Heart right ventricle (tissue), 16 donors: ENCODE results near the gene SPEM3. TPM values are rescaled to one million over a fixed set of nuclear protein-coding genes. Genes with fewer than 3 reads are reported as not detected.

Experiments
- ATAC-seq, 8 donors: fragments of 200-7000 bp; cut with Tn5 transposase; one replicate each; pipeline ENCODE4 v1.9.1; 2020; ENCODE audit warnings: mild to moderate bottlenecking in 8 of 8, moderate library complexity in 8 of 8, moderate number of reproducible peaks in 1 of 8
- DNase-seq, 2 donors: peaks; one replicate each; pipeline ENCODE4 v3.0.0-alpha.2; 2020
- H3K27ac ChIP-seq, 10 donors: fragments of 200-600 bp; sonication (generic) in 2 of 10; one replicate each; pipeline versions ENCODE4 v1.5.0 to v1.8.0; 2020 to 2022; ENCODE audit warnings: mild to moderate bottlenecking in 3 of 10
- H3K27me3 ChIP-seq, 7 donors: fragments of 200-600 bp; one replicate each; pipeline ENCODE4 v1.8.0; 2021 to 2022; ENCODE audit warnings: mild to moderate bottlenecking in 2 of 7
- H3K36me3 ChIP-seq, 9 donors: fragments of 200-600 bp; sonication (generic) in 1 of 9; one replicate each; pipeline versions ENCODE4 v1.5.0 to v1.8.0; 2020 to 2022; ENCODE audit warnings: mild to moderate bottlenecking in 2 of 9
- H3K4me1 ChIP-seq, 9 donors: fragments of 200-600 bp; sonication (generic) in 1 of 9; one replicate each; pipeline versions ENCODE4 v1.5.0 to v1.8.0; 2020 to 2022; ENCODE audit warnings: mild to moderate bottlenecking in 4 of 9
- H3K4me3 ChIP-seq, 10 donors: fragments of 200-600 bp; sonication (generic) in 2 of 10; one replicate each; pipeline versions ENCODE4 v1.5.0 to v1.8.0; 2020 to 2022; ENCODE audit warnings: mild to moderate bottlenecking in 7 of 10, moderate library complexity in 2 of 10
- H3K9me3 ChIP-seq, 11 donors: fragments of 200-600 bp in 10 of 11; sonication (generic) in 2 of 11; one replicate each; pipeline versions ENCODE4 v1.5.0 to v1.8.0; 2013 to 2022; ENCODE audit warnings: mild to moderate bottlenecking in 2 of 11, control low read depth in 1 of 11, moderate library complexity in 1 of 11
- WGBS, 2 donors: extraction: QIAGEN DNeasy Blood & Tissue Kit; methylation state at CpG; one replicate each; pipeline ENCODE4 v1.1.7; 2013; ENCODE audit warnings: inconsistent platforms in 1 of 2; 5-methylcytosine and 5-hydroxymethylcytosine counted together
- intact Hi-C, 10 donors: fragments of 100-400 bp; cut with DNase I; formaldehyde crosslinking; loops; one replicate each; pipeline versions ENCODE4 v1.11.1 to v1.14.2; 2022
- polyA plus RNA-seq, 2 donors: library from polyadenylated mRNA; stranded (reverse); fragments of 200-250 nt; gene quantifications; one replicate each; pipeline ENCODE4 v1.2.3, GENCODE V29; 2013
- total RNA-seq, 10 donors: library from RNA; stranded (reverse); fragmentation: NEBNext Ultra II Directional in 3 of 10; extraction: Animal tissue kit (Norgen Biotek cat#: 25700) in 3 of 10; gene quantifications; one replicate each; pipeline versions ENCODE4 v1.2.1 to v1.2.4, GENCODE V29; 2021 to 2023
- TF ChIP-seq, protein P1 (sequence below), 9 donors: fragments of 200-600 bp; sonication (generic) in 2 of 9; IDR thresholded peaks; one replicate each; pipeline versions ENCODE4 v1.5.0 to v1.8.0; 2021 to 2022; ENCODE audit warnings: antibody characterized with exemption in 9 of 9, mild to moderate bottlenecking in 5 of 9, moderate library complexity in 1 of 9
- donor health status: Arrhythmogenic right ventricular cardiomyopathy.
- donor health status: ischemic (EF 13 %, LVEDD 7.1; RV severe dilation, severe dysfunction).
- donor health status: healthy with polysubstance abuse.
- donor health status: DM: no; HTN: yes; CAD: no.
- donor health status: DM: no; HTN: no; CAD: no.
- donor health status: ischemic (EF 25% LVEDD 6.9; RV normal size, moderate dysfunction).
- donor health status: ischemic (EF 25% LVEDD 5.7; RV mildly dilated, moderate dysfunction).
- donor health status: healthy.
- donor health status: DM: yes; HTN: yes; CAD: no.
- donor health status: Ischemic cardiomyopathy.
- donor health status: ischemic (EF 35%, LVEDD 5.7; RV mildly dilated, moderate dysfunction).
- donor health status: nonischemic (EF 11% LVEDD 7.7; RV severe dilation, severe dysfunction).
- donor health status: DM: yes; HTN: yes; CAD: no.
- donor health status: PGD.
- donor health status: ischemic (EF 29% LVEDD 5.4; RV normal size, mild dysfunction).
- donor health status: nonischemic (EF 23%, LVEDD 6.1; RV moderate dilation, normal function).

Gene SPEM3
- total and polyA plus RNA-seq, 12 donors: not detected

DNA sequence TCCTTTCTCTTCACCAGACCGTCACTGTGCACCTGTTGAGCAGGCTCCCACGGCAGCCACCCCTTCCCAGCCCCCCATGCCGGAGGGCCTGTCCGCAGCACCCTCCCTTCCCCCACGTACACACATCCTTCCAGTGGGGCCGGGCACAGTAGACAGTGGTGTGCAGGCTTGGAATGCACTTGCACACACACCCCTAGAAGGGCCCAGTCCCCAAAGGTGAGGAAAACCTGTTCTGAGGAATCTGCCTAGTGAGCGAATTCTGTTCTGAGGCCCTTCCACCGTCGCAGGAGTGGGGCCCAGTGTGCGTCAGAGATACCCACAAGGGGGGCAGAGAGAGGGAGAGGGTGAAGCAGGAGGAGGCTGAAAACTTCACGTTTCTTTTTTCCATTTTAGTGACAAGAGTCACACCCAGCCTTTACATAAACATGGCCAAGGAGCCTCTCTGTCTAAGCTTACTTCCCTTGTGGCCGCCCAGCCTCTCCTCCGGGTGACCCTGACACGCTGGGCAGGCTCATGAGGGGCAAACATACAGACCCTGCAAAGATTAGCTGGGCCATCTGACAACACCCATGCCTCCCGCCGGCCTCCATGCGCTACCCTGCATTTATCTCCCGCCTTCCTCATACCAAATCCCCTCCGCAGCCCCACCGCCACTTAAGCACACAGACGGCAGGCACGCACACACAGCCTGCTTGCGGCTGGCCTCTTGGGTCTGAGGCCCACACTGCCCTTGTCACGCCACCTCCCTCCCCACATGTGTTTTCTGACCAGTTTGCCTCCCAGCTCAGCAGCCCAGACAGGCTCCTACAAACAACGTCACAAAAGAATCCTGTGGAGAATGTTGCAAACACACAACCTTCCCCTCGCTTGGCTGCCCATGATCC is 49.0 kb downstream of the SPEM3 start:
- ATAC-seq: peak in 7 of 8 donors; percentile 14 to 40 (median 30)
- Histone ChIP-seq H3K27me3 (no peaks in the 10 kb centered on the region), H3K27ac (peak overlapping the region; percentile 99 to 100 (median 100)), H3K4me1 (peaks cover 28 to 82% (median 58%) of the 10 kb centered on the region in 9 donors), H3K4me3 (peak overlapping the region; percentile 67 to 100 (median 97)), H3K36me3 (peaks cover 0 to 12% (median 0%) of the 10 kb centered on the region in 9 donors), H3K9me3 (no peaks in the 10 kb centered on the region)
- intact Hi-C loops: loop anchor here in 8 of 10 donors (1.0 to 5.0 kb wide), 6 partner anchors 9 to 210 kb away; partner anchors contain the start of genes FGF11 (in 4 of the 8), TMEM102 (in 3 of the 8), KCTD11 (in 1 of the 8) and TP53 (in 1 of the 8)
- 15 to 17% methylated on average over 26 of the region's 26 CpGs for WGBS, 2 donors
- TF ChIP-seq, protein P1, sequence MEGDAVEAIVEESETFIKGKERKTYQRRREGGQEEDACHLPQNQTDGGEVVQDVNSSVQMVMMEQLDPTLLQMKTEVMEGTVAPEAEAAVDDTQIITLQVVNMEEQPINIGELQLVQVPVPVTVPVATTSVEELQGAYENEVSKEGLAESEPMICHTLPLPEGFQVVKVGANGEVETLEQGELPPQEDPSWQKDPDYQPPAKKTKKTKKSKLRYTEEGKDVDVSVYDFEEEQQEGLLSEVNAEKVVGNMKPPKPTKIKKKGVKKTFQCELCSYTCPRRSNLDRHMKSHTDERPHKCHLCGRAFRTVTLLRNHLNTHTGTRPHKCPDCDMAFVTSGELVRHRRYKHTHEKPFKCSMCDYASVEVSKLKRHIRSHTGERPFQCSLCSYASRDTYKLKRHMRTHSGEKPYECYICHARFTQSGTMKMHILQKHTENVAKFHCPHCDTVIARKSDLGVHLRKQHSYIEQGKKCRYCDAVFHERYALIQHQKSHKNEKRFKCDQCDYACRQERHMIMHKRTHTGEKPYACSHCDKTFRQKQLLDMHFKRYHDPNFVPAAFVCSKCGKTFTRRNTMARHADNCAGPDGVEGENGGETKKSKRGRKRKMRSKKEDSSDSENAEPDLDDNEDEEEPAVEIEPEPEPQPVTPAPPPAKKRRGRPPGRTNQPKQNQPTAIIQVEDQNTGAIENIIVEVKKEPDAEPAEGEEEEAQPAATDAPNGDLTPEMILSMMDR (IDR thresholded peaks at IDR 0.05): no peak
- DNase-seq: peak; percentile 41 to 44

DNA sequence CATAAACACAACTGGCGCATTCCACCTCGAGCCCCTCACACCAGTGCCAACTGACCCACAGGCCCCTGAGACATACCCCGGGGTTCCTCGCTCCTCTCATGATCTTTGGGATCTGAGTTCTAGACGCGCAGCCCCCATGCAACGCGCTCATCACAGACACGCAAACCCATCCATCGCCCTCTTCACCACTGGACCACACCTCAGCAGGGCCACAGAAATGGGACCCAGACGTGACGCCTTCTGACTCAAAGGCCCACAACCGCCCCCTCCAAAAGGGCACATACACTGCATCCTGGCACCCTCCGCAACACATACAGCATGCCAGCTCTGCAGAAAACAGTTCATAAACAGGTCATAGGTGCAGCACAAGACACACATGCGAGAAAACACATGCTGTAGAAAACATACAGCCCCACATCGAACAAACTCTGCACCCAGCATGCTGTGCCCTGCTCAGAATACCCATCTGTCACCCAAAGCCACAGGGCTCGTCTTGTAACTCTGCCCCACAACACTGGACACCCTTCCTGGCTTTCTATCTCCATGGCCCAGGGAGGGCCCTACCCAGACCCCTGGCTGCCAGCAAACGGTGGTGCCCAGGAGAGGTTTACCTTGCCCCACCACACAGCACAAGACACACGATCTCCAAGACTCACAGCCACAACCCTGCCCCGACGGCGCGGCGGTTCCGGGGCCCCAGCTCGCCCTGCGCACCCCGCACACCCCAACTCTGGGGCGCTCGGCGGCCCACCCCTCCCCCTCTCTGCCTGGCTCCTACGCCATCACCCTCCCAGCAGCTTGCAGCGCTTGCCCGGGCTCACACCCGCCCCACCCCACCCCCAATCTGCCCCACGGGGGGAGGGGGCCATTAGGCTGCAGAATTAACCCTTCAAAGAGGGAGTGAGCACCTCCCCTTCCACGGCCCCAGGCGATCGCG is 49.9 kb downstream of the SPEM3 start:
- Histone ChIP-seq H3K27ac (peak overlapping the region; percentile 99 to 100 (median 100)), H3K9me3 (no peaks in the 10 kb centered on the region), H3K36me3 (peaks cover 0 to 12% (median 0%) of the 10 kb centered on the region in 9 donors), H3K27me3 (no peaks in the 10 kb centered on the region), H3K4me3 (peak overlapping the region; percentile 67 to 100 (median 97)), H3K4me1 (peaks cover 28 to 83% (median 63%) of the 10 kb centered on the region in 9 donors)
- intact Hi-C loops: loop anchor here in 7 of 10 donors (1.0 to 5.0 kb wide), 5 partner anchors 10 to 209 kb away; partner anchors contain the start of genes FGF11 (in 3 of the 7), TMEM102 (in 3 of the 7), KCTD11 (in 1 of the 7) and TP53 (in 1 of the 7)
- TF ChIP-seq, protein P1 (IDR thresholded peaks at IDR 0.05): no peak
- peak; percentile 57 to 68 for DNase-seq
- peak; percentile 10 to 38 (median 18) for ATAC-seq
- WGBS, 2 donors: 18 to 21% methylated on average over 35 to 40 of the region's 40 CpGs

DNA sequence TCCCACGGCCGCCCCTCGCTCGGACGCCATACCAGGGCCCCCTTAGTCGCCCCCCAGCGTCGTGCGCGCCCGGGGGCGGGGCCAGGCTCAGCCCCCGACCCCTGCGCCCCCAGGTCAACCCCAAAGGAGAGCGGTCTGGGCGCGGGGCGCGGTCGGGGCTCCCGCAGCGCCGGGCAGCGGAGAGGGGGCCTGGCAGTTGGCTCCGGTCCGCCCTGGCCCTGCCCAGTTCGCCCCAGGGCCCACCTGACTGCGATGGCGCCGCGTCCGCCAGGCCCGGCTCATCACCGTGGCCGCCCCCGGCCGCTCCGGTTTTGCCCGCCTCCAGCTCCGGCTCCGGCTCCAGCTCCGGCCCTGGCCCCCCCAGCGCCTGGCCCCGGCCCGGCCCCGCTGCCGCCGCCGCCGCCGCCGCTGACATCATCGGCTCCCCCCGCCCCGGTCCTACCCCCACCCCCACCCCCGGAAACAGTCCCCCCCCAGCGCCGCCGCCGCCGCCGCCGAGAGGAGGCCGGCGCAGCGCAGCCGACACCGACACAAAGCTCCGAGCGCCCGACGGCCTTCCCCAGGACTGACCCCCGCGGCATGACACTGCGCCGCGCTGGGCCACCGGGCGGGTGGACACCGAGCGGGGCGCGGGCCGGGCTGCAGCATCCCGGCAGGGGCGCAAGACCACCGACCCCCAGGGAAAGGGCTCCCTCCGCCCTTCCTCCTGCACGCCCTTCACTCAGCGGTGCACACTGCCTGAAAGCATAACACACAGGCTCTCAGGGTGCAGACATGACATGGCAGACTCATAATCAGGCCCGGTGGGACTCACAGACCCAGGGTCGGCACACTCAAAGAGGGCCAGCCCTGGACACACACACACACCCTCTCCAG is 50.8 kb downstream of the SPEM3 start, which contains the start of gene ZBTB4:
Gene ZBTB4 (minus strand): TSS at position 419 of the 876 bp plus-strand sequence. CDS start 12,830 bp downstream, outside the sequence.
- 0% methylated on average over 61 to 92 of the region's 92 CpGs for WGBS, 2 donors
- TF ChIP-seq, protein P1 (IDR thresholded peaks at IDR 0.05): peak in 1 of 9 donors; percentile 2
- peak in 5 of 8 donors; percentile 1 to 28 (median 6) for ATAC-seq
- intact Hi-C loops: loop anchor here in 8 of 10 donors (5.0 to 10.0 kb wide), 5 partner anchors 37 to 208 kb away; partner anchors contain the start of genes FGF11 (in 3 of the 8), KCTD11 (in 3 of the 8), TMEM102 (in 3 of the 8) and TMEM95 (in 1 of the 8)
- Histone ChIP-seq H3K9me3 (no peaks in the 10 kb centered on the region), H3K36me3 (peaks cover 0 to 9% (median 0%) of the 10 kb centered on the region in 9 donors), H3K27ac (peak within 1 kb of the TSS; percentile 99 to 100 (median 100)), H3K4me1 (peaks cover 28 to 77% (median 58%) of the 10 kb centered on the region in 9 donors), H3K4me3 (peak within 1 kb of the TSS; percentile 67 to 100 (median 97)), H3K27me3 (no peaks in the 10 kb centered on the region)
- DNase-seq: peak; percentile 59 to 75
